Measurements from ENCODE around the gene CYB561A3.
"Not testable (repeated sequence)": the region's sequence is repeated elsewhere in the genome, so short reads cannot be mapped to it uniquely, and the experiment has no call there.

DNA sequence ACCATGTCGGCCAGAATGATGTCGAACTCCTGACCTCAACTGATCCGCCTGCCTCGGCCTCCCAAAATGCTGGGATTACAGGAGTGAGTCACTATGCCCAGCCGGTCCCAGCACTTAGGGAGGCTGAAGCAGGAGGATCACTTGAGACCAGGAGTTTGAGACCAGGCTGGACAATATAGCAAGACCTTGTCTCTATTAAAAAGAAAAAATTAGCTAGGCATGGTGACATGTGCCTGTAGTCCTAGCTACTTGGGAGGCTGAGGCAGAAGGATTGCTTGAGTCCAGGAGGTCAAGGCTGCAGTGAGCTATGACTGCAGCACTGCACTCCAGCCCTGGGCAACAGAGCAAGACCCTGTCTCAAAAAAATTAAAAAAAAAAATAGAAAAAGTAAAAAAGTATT lies 22.2 kb upstream of the CYB561A3 start:
- TF ChIP-seq CTCF, POLR2AphosphoS5, POLR2A, EP300 (IDR thresholded peaks at IDR 0.05): not testable (repeated sequence)

Measured in suprapubic skin (tissue), 4 donors.